A673 (cell line): ENCODE results near the gene MITF. TPM values are rescaled to one million over a fixed set of nuclear protein-coding genes. Genes with fewer than 3 reads are reported as not detected.

ENCODE experiments used
- BruUV-seq: library from RNA; stranded (reverse); fragments of 400-500 nt; replicated peaks from 2 replicates; lab custom pipeline; 2021; lab: Mats Ljungman, UMichigan
- CTCF ChIA-PET: fragments of 300-600 bp; sonication (Branson Sonifier 250); formaldehyde crosslinking; loops from one replicate; lab custom pipeline; 2022; ENCODE audit warnings: antibody characterized with exemption; lab: Charles Lee
- POLR2A ChIA-PET: fragments of 300-600 bp; sonication (Branson Sonifier 250); formaldehyde crosslinking; loops from one replicate; lab custom pipeline; 2022; ENCODE audit warnings: antibody characterized with exemption; ENCODE audit not compliant: low non-redundant PET; lab: Charles Lee
- DNase-seq: peaks from one replicate; pipeline ENCODE4 v3.0.0-alpha.2; 2015; ENCODE audit warnings: low spot score
- H3K27ac ChIP-seq: fragments of 200-600 bp; sonication (generic); 2 replicates; pipeline ENCODE4 v1.5.1; 2016; ENCODE audit warnings: mixed run types, low read depth, mild to moderate bottlenecking, mixed read lengths, antibody characterized with exemption, low read length; ENCODE audit not compliant: poor library complexity, severe bottlenecking
- H3K27me3 ChIP-seq: fragments of 200-600 bp; sonication (generic); replicated peaks from 2 replicates; pipeline ENCODE4 v1.6.1; 2017; ENCODE audit warnings: mixed run types, low read depth, mild to moderate bottlenecking, mixed read lengths, antibody characterized with exemption, low read length; ENCODE audit not compliant: insufficient read depth, poor library complexity
- H3K36me3 ChIP-seq: fragments of 200-600 bp; sonication (generic); 2 replicates; pipeline ENCODE4 v1.6.1; 2016; ENCODE audit warnings: mixed run types, mild to moderate bottlenecking, mixed read lengths, antibody characterized with exemption, low read length; ENCODE audit not compliant: insufficient read depth, poor library complexity, severe bottlenecking
- H3K4me1 ChIP-seq: fragments of 200-600 bp; sonication (generic); 2 replicates; pipeline ENCODE4 v1.6.1; 2017; ENCODE audit warnings: mixed run types, mild to moderate bottlenecking, mixed read lengths, antibody characterized with exemption, low read length; ENCODE audit not compliant: insufficient read depth, poor library complexity, severe bottlenecking
- H3K4me3 ChIP-seq: fragments of 200-600 bp; sonication (generic); 2 replicates; pipeline ENCODE4 v1.5.1; 2016; ENCODE audit warnings: low read depth, mixed run types, mild to moderate bottlenecking, mixed read lengths, low read length; ENCODE audit not compliant: poor library complexity, severe bottlenecking
- H3K9me3 ChIP-seq: fragments of 200-600 bp; sonication (generic); 2 replicates; pipeline ENCODE4 v1.6.1; 2016; ENCODE audit warnings: mixed run types, low read depth, mild to moderate bottlenecking, mixed read lengths, antibody characterized with exemption, low read length; ENCODE audit not compliant: poor library complexity, severe bottlenecking
- CTCF ChIP-seq: fragments of 300-800, 200-600 bp; sonication (generic); conservative IDR thresholded peaks from 2 replicates; pipeline ENCODE4 v1.5.1; 2017; ENCODE audit warnings: low read depth, mild to moderate bottlenecking, antibody characterized with exemption, low read length, moderate library complexity, mixed read lengths
- EZH2 ChIP-seq: fragments of 200-600 bp; sonication (generic); IDR thresholded peaks from 2 replicates; pipeline ENCODE4 v1.6.1; 2017; ENCODE audit warnings: borderline replicate concordance, low read depth, mild to moderate bottlenecking, mixed read lengths, antibody characterized with exemption, low read length; ENCODE audit not compliant: poor library complexity, severe bottlenecking
- intact Hi-C: fragments of 100-400 bp; cut with micrococcal nuclease; formaldehyde crosslinking; loops from one replicate; pipeline ENCODE4 v1.10.0; 2022; ENCODE audit not compliant: unreplicated experiment
- total RNA-seq: library from RNA; stranded (reverse); gene quantifications from 2 replicates; pipeline ENCODE4 v1.2.3, GENCODE V29; 2021

MITF gene
- total RNA-seq, 1 experiment from 2014 or later, result 0.52 TPM

DNA sequence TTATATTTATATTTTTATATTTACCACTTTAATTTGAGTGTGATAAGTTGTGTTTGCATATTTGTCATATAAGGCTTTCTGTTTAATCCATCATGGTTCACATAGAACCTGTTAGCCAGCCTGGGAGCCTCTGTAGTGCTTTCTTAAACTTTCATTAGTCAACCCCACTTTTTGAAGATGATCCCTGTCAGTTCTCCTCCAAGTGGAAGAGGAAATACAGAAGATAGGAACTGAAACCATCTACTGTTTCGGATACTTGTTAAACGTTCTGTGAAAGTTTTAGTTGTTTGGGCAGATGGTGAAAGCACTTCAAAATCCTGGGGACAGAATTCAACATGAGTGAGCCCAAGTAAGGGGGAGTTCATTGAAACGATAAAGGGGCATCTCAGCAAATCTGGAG, 255.7 kb downstream of the MITF start:
- Histone ChIP-seq H3K4me1 (peaks cover 11% of the 10 kb centered on the region), H3K27ac (no peak overlapping the region), H3K4me3 (no peak overlapping the region), H3K27me3 (no peaks in the 10 kb centered on the region), H3K36me3 (no peaks in the 10 kb centered on the region), H3K9me3 (no peaks in the 10 kb centered on the region)
- no peak for TF ChIP-seq CTCF
- no peak for TF ChIP-seq EZH2
- intact Hi-C loops, result no loop called here
- POLR2A ChIA-PET, result no interaction called here
- DNase-seq, result no peak
- BruUV-seq, result no TSS peak
- CTCF ChIA-PET, result no interaction called here

- peak; percentile 33 for DNase-seq
- POLR2A ChIA-PET, result no interaction called here
- intact Hi-C loops, result no loop called here
- no peaks in the 10 kb centered on the region for H3K9me3 ChIP-seq
- no peaks in the 10 kb centered on the region for H3K27me3 ChIP-seq
- no TSS peak for BruUV-seq
- peaks cover 11% of the 10 kb centered on the region for H3K4me1 ChIP-seq
- H3K36me3 ChIP-seq, result no peaks in the 10 kb centered on the region
- no peak overlapping the region for H3K4me3 ChIP-seq
- CTCF ChIA-PET, result no interaction called here
- TF ChIP-seq CTCF, result no peak
- no peak overlapping the region for H3K27ac ChIP-seq
These were observed 258.5 kb downstream of the MITF start for GRCh38 chr3:69997631-69998307.

DNA sequence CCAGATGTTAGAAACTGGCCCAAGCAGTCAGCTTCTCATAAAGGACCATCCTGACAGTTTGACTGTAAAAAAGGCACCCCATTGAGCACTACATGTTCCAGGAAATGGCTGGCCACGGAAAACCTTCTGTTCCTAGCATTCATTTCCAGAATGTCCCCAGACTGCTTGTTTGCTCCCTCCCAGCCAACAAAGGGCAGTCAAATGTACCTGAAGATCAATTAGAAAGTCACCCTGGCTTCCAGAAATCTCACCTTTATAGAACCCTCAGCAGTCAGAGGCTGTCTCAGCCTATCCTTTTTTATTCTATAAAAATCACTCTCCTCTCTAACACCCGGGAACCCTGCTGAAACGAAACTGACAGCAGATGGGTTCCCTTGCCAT, 259.5 kb downstream of the MITF start:
- peak; percentile 40 for DNase-seq
- no peak for TF ChIP-seq EZH2
- no peak for TF ChIP-seq CTCF
- peak overlapping the region; percentile 12 for H3K4me3 ChIP-seq
- no peaks in the 10 kb centered on the region for H3K27me3 ChIP-seq
- H3K4me1 ChIP-seq, result peaks cover 11% of the 10 kb centered on the region
- no peaks in the 10 kb centered on the region for H3K9me3 ChIP-seq
- no TSS peak for BruUV-seq
- no peaks in the 10 kb centered on the region for H3K36me3 ChIP-seq
- intact Hi-C loops, result no loop called here
- peak overlapping the region; percentile 19 for H3K27ac ChIP-seq
- ChIA-PET POLR2A (no interaction called here), CTCF (no interaction called here)
